Measurements from ENCODE around the gene KLHL35.
A peak's percentile ranks its signal among the peaks of the same experiment; 100 is the strongest.

The KLHL35 gene

GRCh38 chr11:75441804-75442132 lies 8.8 kb upstream of the KLHL35 start:
- DNase-seq: no peak
- no peak overlapping the region for H3K4me3 ChIP-seq (ENCODE audit: insufficient read depth in 1 of 2, low read depth in 1 of 2, low read length in 2 of 2)
- WGBS: 64% methylated on average over 7 of the region's 7 CpGs

GRCh38 chr11:75440960-75441803 lies 8.2 kb upstream of the KLHL35 start:
- Histone ChIP-seq H3K4me3 (ENCODE audit: insufficient read depth in 1 of 2, low read depth in 1 of 2, low read length in 2 of 2) (no peak overlapping the region), H3K27me3 (ENCODE audit: control insufficient read depth in 1 of 2, insufficient read depth in 1 of 2, low read length in 2 of 2) (peaks cover 11 to 19% of the 10 kb centered on the region in 2 experiments), H3K14ac (ENCODE audit: low read length in 2 of 2) (peak overlapping the region in 1 of 2 experiments; percentile 50), H3K23ac (ENCODE audit: low read length in 2 of 2) (no peak overlapping the region), H3K18ac (ENCODE audit: low read depth in 1 of 2, low read length in 2 of 2) (no peak overlapping the region), H4K91ac (ENCODE audit: low read length) (no peak overlapping the region), H2BK5ac (ENCODE audit: low read depth, low read length, poor library complexity, severe bottlenecking) (no peak overlapping the region), H3K9ac (ENCODE audit: low read length) (no peak overlapping the region), H3K79me1 (replicated peaks; ENCODE audit: low read length, poor library complexity, severe bottlenecking) (no peaks in the 10 kb centered on the region), H3K4ac (ENCODE audit: low read depth in 1 of 2, low read length in 2 of 2) (no peak overlapping the region), H3K4me1 (ENCODE audit: control insufficient read depth, insufficient read depth, low read depth, low read length) (peaks cover 9% of the 10 kb centered on the region), H2BK120ac (ENCODE audit: low read depth, low read length) (no peak overlapping the region), H4K8ac (ENCODE audit: low read length) (no peak overlapping the region), H2AK5ac (ENCODE audit: low read length, severe bottlenecking) (no peak overlapping the region), H2BK15ac (ENCODE audit: low read depth, poor library complexity, severe bottlenecking) (no peak overlapping the region), H3K9me3 (ENCODE audit: control insufficient read depth, low read length) (no peaks in the 10 kb centered on the region), H3K27ac (ENCODE audit: low read length, poor library complexity, severe bottlenecking) (no peak overlapping the region), H3K36me3 (ENCODE audit: control insufficient read depth in 1 of 2, insufficient read depth in 2 of 2, low read depth in 1 of 2, low read length in 2 of 2) (peaks cover 0 to 2% of the 10 kb centered on the region in 2 experiments), H3K4me2 (ENCODE audit: low read length, poor library complexity, severe bottlenecking) (no peak overlapping the region), H2BK12ac (ENCODE audit: low read length in 2 of 2) (no peak overlapping the region), H2AFZ (ENCODE audit: low read depth, low read length) (no peak overlapping the region)
- WGBS: 83% methylated on average over 26 of the region's 27 CpGs
- no peak for DNase-seq

More at GRCh38 chr11:75441804-75442132, 8.8 kb upstream of the KLHL35 start:
- Histone ChIP-seq H2BK12ac (ENCODE audit: low read length in 2 of 2) (no peak overlapping the region), H2AK5ac (ENCODE audit: low read length, severe bottlenecking) (no peak overlapping the region), H3K23ac (ENCODE audit: low read length in 2 of 2) (no peak overlapping the region), H2BK120ac (ENCODE audit: low read depth, low read length) (no peak overlapping the region), H3K4ac (ENCODE audit: low read depth in 1 of 2, low read length in 2 of 2) (no peak overlapping the region), H3K79me1 (replicated peaks; ENCODE audit: low read length, poor library complexity, severe bottlenecking) (no peaks in the 10 kb centered on the region), H2AFZ (ENCODE audit: low read depth, low read length) (no peak overlapping the region), H3K9me3 (ENCODE audit: control insufficient read depth, low read length) (no peaks in the 10 kb centered on the region), H3K36me3 (ENCODE audit: control insufficient read depth in 1 of 2, insufficient read depth in 2 of 2, low read depth in 1 of 2, low read length in 2 of 2) (peaks cover 0 to 2% of the 10 kb centered on the region in 2 experiments), H4K91ac (ENCODE audit: low read length) (no peak overlapping the region), H4K8ac (ENCODE audit: low read length) (no peak overlapping the region), H3K27me3 (ENCODE audit: control insufficient read depth in 1 of 2, insufficient read depth in 1 of 2, low read length in 2 of 2) (peaks cover 11 to 19% of the 10 kb centered on the region in 2 experiments), H3K27ac (ENCODE audit: low read length, poor library complexity, severe bottlenecking) (no peak overlapping the region), H3K9ac (ENCODE audit: low read length) (no peak overlapping the region), H3K14ac (ENCODE audit: low read length in 2 of 2) (peak overlapping the region in 1 of 2 experiments; percentile 50), H3K4me2 (ENCODE audit: low read length, poor library complexity, severe bottlenecking) (no peak overlapping the region), H2BK5ac (ENCODE audit: low read depth, low read length, poor library complexity, severe bottlenecking) (no peak overlapping the region), H2BK15ac (ENCODE audit: low read depth, poor library complexity, severe bottlenecking) (no peak overlapping the region), H3K18ac (ENCODE audit: low read depth in 1 of 2, low read length in 2 of 2) (no peak overlapping the region), H3K4me1 (ENCODE audit: control insufficient read depth, insufficient read depth, low read depth, low read length) (peaks cover 9% of the 10 kb centered on the region)

- H3K4ac ChIP-seq (ENCODE audit: low read depth in 1 of 2, low read length in 2 of 2): no peak overlapping the region
- H3K9ac ChIP-seq (ENCODE audit: low read length): no peak overlapping the region
- 84% methylated on average over 13 of the region's 13 CpGs for WGBS
- no peak overlapping the region for H4K8ac ChIP-seq (ENCODE audit: low read length)
- H3K23ac ChIP-seq (ENCODE audit: low read length in 2 of 2): no peak overlapping the region
- no peak for DNase-seq
- H4K91ac ChIP-seq (ENCODE audit: low read length): no peak overlapping the region
- H3K36me3 ChIP-seq (ENCODE audit: control insufficient read depth in 1 of 2, insufficient read depth in 2 of 2, low read depth in 1 of 2, low read length in 2 of 2): peaks cover 0 to 2% of the 10 kb centered on the region in 2 experiments
- no peak overlapping the region for H3K4me2 ChIP-seq (ENCODE audit: low read length, poor library complexity, severe bottlenecking)
- H2BK12ac ChIP-seq (ENCODE audit: low read length in 2 of 2): no peak overlapping the region
- no peak overlapping the region for H2BK120ac ChIP-seq (ENCODE audit: low read depth, low read length)
- H2BK15ac ChIP-seq (ENCODE audit: low read depth, poor library complexity, severe bottlenecking): no peak overlapping the region
- H2AK5ac ChIP-seq (ENCODE audit: low read length, severe bottlenecking): no peak overlapping the region
- no peak overlapping the region for H3K14ac ChIP-seq (ENCODE audit: low read length in 2 of 2)
- H2BK5ac ChIP-seq (ENCODE audit: low read depth, low read length, poor library complexity, severe bottlenecking): no peak overlapping the region
- H3K79me1 ChIP-seq (replicated peaks; ENCODE audit: low read length, poor library complexity, severe bottlenecking): no peaks in the 10 kb centered on the region
- no peak overlapping the region for H2AFZ ChIP-seq (ENCODE audit: low read depth, low read length)
- no peak overlapping the region for H3K4me3 ChIP-seq (ENCODE audit: insufficient read depth in 1 of 2, low read depth in 1 of 2, low read length in 2 of 2)
- peaks cover 7% of the 10 kb centered on the region for H3K4me1 ChIP-seq (ENCODE audit: control insufficient read depth, insufficient read depth, low read depth, low read length)
- no peaks in the 10 kb centered on the region for H3K9me3 ChIP-seq (ENCODE audit: control insufficient read depth, low read length)
- no peak overlapping the region for H3K27ac ChIP-seq (ENCODE audit: low read length, poor library complexity, severe bottlenecking)
- H3K27me3 ChIP-seq (ENCODE audit: control insufficient read depth in 1 of 2, insufficient read depth in 1 of 2, low read length in 2 of 2): peaks cover 11 to 16% of the 10 kb centered on the region in 2 experiments
- H3K18ac ChIP-seq (ENCODE audit: low read depth in 1 of 2, low read length in 2 of 2): no peak overlapping the region
Observed at GRCh38 chr11:75439495-75440120, 6.6 kb upstream of the KLHL35 start.

- Histone ChIP-seq H2BK12ac (ENCODE audit: low read length in 2 of 2) (no peak overlapping the region), H3K18ac (ENCODE audit: low read depth in 1 of 2, low read length in 2 of 2) (no peak overlapping the region), H3K9me3 (ENCODE audit: control insufficient read depth, low read length) (no peaks in the 10 kb centered on the region), H2BK15ac (ENCODE audit: low read depth, poor library complexity, severe bottlenecking) (no peak overlapping the region), H3K4ac (ENCODE audit: low read depth in 1 of 2, low read length in 2 of 2) (no peak overlapping the region), H4K91ac (ENCODE audit: low read length) (no peak overlapping the region), H2BK120ac (ENCODE audit: low read depth, low read length) (no peak overlapping the region), H2BK5ac (ENCODE audit: low read depth, low read length, poor library complexity, severe bottlenecking) (no peak overlapping the region), H3K4me3 (ENCODE audit: insufficient read depth in 1 of 2, low read depth in 1 of 2, low read length in 2 of 2) (no peak overlapping the region), H3K4me2 (ENCODE audit: low read length, poor library complexity, severe bottlenecking) (no peak overlapping the region), H3K36me3 (ENCODE audit: control insufficient read depth in 1 of 2, insufficient read depth in 2 of 2, low read depth in 1 of 2, low read length in 2 of 2) (peaks cover 0 to 2% of the 10 kb centered on the region in 2 experiments), H3K27ac (ENCODE audit: low read length, poor library complexity, severe bottlenecking) (no peak overlapping the region), H3K9ac (ENCODE audit: low read length) (no peak overlapping the region), H3K4me1 (ENCODE audit: control insufficient read depth, insufficient read depth, low read depth, low read length) (peaks cover 7% of the 10 kb centered on the region), H3K27me3 (ENCODE audit: control insufficient read depth in 1 of 2, insufficient read depth in 1 of 2, low read length in 2 of 2) (peaks cover 10 to 12% of the 10 kb centered on the region in 2 experiments), H3K23ac (ENCODE audit: low read length in 2 of 2) (no peak overlapping the region), H3K79me1 (replicated peaks; ENCODE audit: low read length, poor library complexity, severe bottlenecking) (no peaks in the 10 kb centered on the region), H2AK5ac (ENCODE audit: low read length, severe bottlenecking) (no peak overlapping the region), H3K14ac (ENCODE audit: low read length in 2 of 2) (no peak overlapping the region), H4K8ac (ENCODE audit: low read length) (no peak overlapping the region), H2AFZ (ENCODE audit: low read depth, low read length) (no peak overlapping the region)
- 72% methylated on average over 13 of the region's 14 CpGs for WGBS
- no peak for DNase-seq
Observed at GRCh38 chr11:75439026-75439425, 6.0 kb upstream of the KLHL35 start.

All from mesenchymal stem cell (in vitro differentiated cells and primary cell).